GM12878 (cell line): ENCODE data around the gene PDCD1LG2. TPM values are rescaled to one million over a fixed set of nuclear protein-coding genes. Genes with fewer than 3 reads are reported as not detected.

Experiments used
- ATAC-seq: fragments of 200-7000 bp; cut with Tn5 transposase; 3 replicates; pipeline ENCODE4 v1.9.1; 2020; ENCODE audit warnings: mild to moderate bottlenecking, moderate library complexity
- BruUV-seq: library from RNA; stranded (reverse); fragments of 400-500 nt; replicated peaks from 2 replicates; lab custom pipeline; 2021; lab: Mats Ljungman, UMichigan
- CTCF ChIA-PET: fragments of 300-600 bp; sonication (Branson Sonifier 250); formaldehyde crosslinking; extraction: SDS; loops from one replicate; lab custom pipeline; 2021; ENCODE audit warnings: inconsistent platforms; lab: Yijun Ruan, JAX
- POLR2A ChIA-PET: fragments of 350-600 bp; formaldehyde crosslinking; extraction: SDS; loops from one replicate; lab custom pipeline; 2021; ENCODE audit warnings: inconsistent platforms; lab: Charles Lee
- RAD21 ChIA-PET: fragments of 300-600 bp; sonication (Branson Sonifier 250); formaldehyde crosslinking; loops from one replicate; lab custom pipeline; 2023; ENCODE audit warnings: antibody characterized with exemption; ENCODE audit not compliant: unreplicated experiment; lab: Charles Lee
- SMC1A ChIA-PET: fragments of 300-600 bp; sonication (Branson Sonifier 250); formaldehyde crosslinking; loops from one replicate; lab custom pipeline; 2023; ENCODE audit not compliant: unreplicated experiment, uncharacterized antibody; lab: Charles Lee
- DNase-seq: peaks from one replicate; pipeline ENCODE4 v3.0.0-alpha.2; 2011; ENCODE audit warnings: low read depth, low spot score
- FAIRE-seq: peaks from 3 replicates; lab custom pipeline; 2011; peaks lifted over from hg19 to GRCh38; lab: Jason Lieb, UNC
- H2AFZ ChIP-seq: 2 replicates; pipeline ENCODE4 v1.6.0; 2011; ENCODE audit warnings: low read depth, low read length, control low read depth; ENCODE audit not compliant: control insufficient read depth
- H3K27ac ChIP-seq: 2 replicates; pipeline ENCODE4 v1.5.1; 2011; ENCODE audit warnings: control low read depth; ENCODE audit not compliant: control insufficient read depth, insufficient read depth
- H3K27me3 ChIP-seq, 2 experiments: replicated peaks in 1 of 2; 2 replicates each; pipeline versions ENCODE4 v1.6.0 to v1.6.1; 2011; ENCODE audit warnings: low read length in 1 of 2; ENCODE audit not compliant: control insufficient read depth in 2 of 2, insufficient read depth in 2 of 2
- H3K36me3 ChIP-seq, 2 experiments: 2 replicates each; pipeline ENCODE4 v1.5.1; 2011; ENCODE audit warnings: low read length in 1 of 2; ENCODE audit not compliant: control insufficient read depth in 2 of 2, insufficient read depth in 2 of 2
- H3K4me1 ChIP-seq: 2 replicates; pipeline ENCODE4 v1.6.1; 2011; ENCODE audit warnings: mild to moderate bottlenecking, low read length, moderate library complexity, mixed read lengths; ENCODE audit not compliant: control insufficient read depth, insufficient read depth
- H3K4me2 ChIP-seq: 2 replicates; pipeline ENCODE4 v1.6.0; 2011; ENCODE audit warnings: control low read depth; ENCODE audit not compliant: control insufficient read depth, insufficient read depth
- H3K4me3 ChIP-seq: fragments of 200-600 bp; sonication (generic); 2 replicates; pipeline ENCODE4 v1.5.1; 2016
- H3K79me2 ChIP-seq: 2 replicates; pipeline ENCODE4 v1.6.0; 2011; ENCODE audit warnings: low read length; ENCODE audit not compliant: control insufficient read depth, insufficient read depth
- H3K9ac ChIP-seq: 2 replicates; pipeline ENCODE4 v1.8.0; 2011; ENCODE audit warnings: low read length, control low read depth, mixed read lengths; ENCODE audit not compliant: control insufficient read depth, insufficient read depth
- H3K9me3 ChIP-seq: replicated peaks from 3 replicates; pipeline ENCODE4 v1.5.1; 2011; ENCODE audit warnings: mild to moderate bottlenecking, low read length; ENCODE audit not compliant: control insufficient read depth, insufficient read depth
- H4K20me1 ChIP-seq: 2 replicates; pipeline ENCODE4 v1.6.0; 2011; ENCODE audit not compliant: control insufficient read depth, insufficient read depth
- ATF7 ChIP-seq: fragments of 450-650 bp; IDR thresholded peaks from 2 replicates; pipeline ENCODE4 v1.6.1; 2016; ENCODE audit warnings: low read depth, mild to moderate bottlenecking
- CEBPB ChIP-seq, 2 experiments: fragments of 150-350 bp in 1 of 2; IDR thresholded peaks; 2 replicates each; pipeline ENCODE4 v1.6.1; 2012 to 2014; ENCODE audit warnings: low read depth in 2 of 2, low read length in 2 of 2, borderline replicate concordance in 1 of 2, inconsistent platforms in 1 of 2
- CREM ChIP-seq: IDR thresholded peaks from 2 replicates; pipeline ENCODE4 v1.6.1; 2014; ENCODE audit warnings: antibody characterized with exemption, low read depth
- EP300 ChIP-seq, 2 experiments: fragments of 150-350 bp in 1 of 2; IDR thresholded peaks; 2 replicates each; pipeline ENCODE4 v1.6.1; 2011 to 2012; ENCODE audit warnings: low read depth in 2 of 2, low read length in 2 of 2, borderline replicate concordance in 1 of 2, improper control_type of control experiment in 1 of 2, inconsistent platforms in 1 of 2; ENCODE audit not compliant: control insufficient read depth in 1 of 2
- EZH2 ChIP-seq: IDR thresholded peaks from 2 replicates; pipeline ENCODE4 v1.6.1; 2012; ENCODE audit warnings: low read depth, mild to moderate bottlenecking, control low read depth, inconsistent platforms, low read length, borderline replicate concordance; ENCODE audit not compliant: control insufficient read depth
- GATAD2B ChIP-seq: fragments of 450-650 bp; conservative IDR thresholded peaks from 2 replicates; pipeline ENCODE4 v1.6.1; 2017; ENCODE audit warnings: low read depth, mild to moderate bottlenecking, moderate library complexity
- MAX ChIP-seq: IDR thresholded peaks from 2 replicates; pipeline ENCODE4 v1.6.1; 2012; ENCODE audit warnings: low read depth, low read length, improper control_type of control experiment
- MXI1 ChIP-seq: fragments of 150-350 bp; IDR thresholded peaks from 2 replicates; pipeline ENCODE4 v1.6.1; 2011; ENCODE audit warnings: low read depth, mild to moderate bottlenecking, inconsistent platforms, low read length, improper control_type of control experiment
- NFYB ChIP-seq: IDR thresholded peaks from 2 replicates; pipeline ENCODE4 v1.6.1; 2011; ENCODE audit warnings: low read depth, mild to moderate bottlenecking, low read length, improper control_type of control experiment, moderate library complexity; ENCODE audit not compliant: insufficient read depth
- NR2C2 ChIP-seq: IDR thresholded peaks from 2 replicates; pipeline ENCODE4 v1.6.1; 2011; ENCODE audit warnings: borderline replicate concordance, low read depth; ENCODE audit not compliant: control insufficient read depth, insufficient read length
- NR2F1 ChIP-seq: fragments of 450-650 bp; conservative IDR thresholded peaks from 2 replicates; pipeline ENCODE4 v1.6.1; 2017; ENCODE audit warnings: mild to moderate bottlenecking
- PAX8 ChIP-seq: fragments of 450-650 bp; IDR thresholded peaks from 2 replicates; pipeline ENCODE4 v1.6.1; 2017; ENCODE audit warnings: mild to moderate bottlenecking, moderate library complexity
- SRF ChIP-seq, 2 experiments: IDR thresholded peaks; 2 replicates each; pipeline ENCODE4 v1.6.1; 2011; ENCODE audit warnings: low read depth in 2 of 2, low read length in 2 of 2, mild to moderate bottlenecking in 1 of 2, moderate library complexity in 1 of 2
- WGBS: methylation state at CpG from one replicate; pipeline ENCODE4 v1.1.6; 2016; ENCODE audit warnings: low lambda C conversion rate; ENCODE audit not compliant: insufficient replicate concordance, insufficient coverage; ENCODE audit errors: missing lambda C conversion rate; 5-methylcytosine and 5-hydroxymethylcytosine counted together
- in situ Hi-C: fragments of 300-500 bp; cut with MboI; formaldehyde crosslinking; loops from 9 replicates; pipeline ENCODE4 v1.14.3; 2018; ENCODE audit warnings: mixed read lengths
- intact Hi-C: fragments of 100-400 bp; cut with micrococcal nuclease; formaldehyde crosslinking; loops from one replicate; pipeline ENCODE4 v1.14.2; 2022; ENCODE audit not compliant: unreplicated experiment
- polyA plus RNA-seq, 11 experiments: library from polyadenylated mRNA; depleted of rRNA in 4 of 11; unstranded in 6 of 11; stranded (reverse) in 5 of 11; fragments of >200 nt; fragmentation: Nextera tagmentation in 4 of 11; fragmentation: Illumina TruSeq in 1 of 11; extraction: Ambion mirVana in 4 of 11; extraction: Trizol in 1 of 11; gene quantifications; 1 replicate in 1 of 11; 2 replicates in 10 of 11; pipeline versions ENCODE4 v1.2.1 to v1.2.3, GENCODE V29; 2011 to 2016; ENCODE audit warnings: inconsistent platforms in 2 of 11, missing spikeins in 2 of 11, low read depth in 1 of 11
- total RNA-seq, 4 experiments: library from RNA; depleted of rRNA in 3 of 4; stranded (reverse); fragments of >200 nt in 3 of 4; fragmentation: Illumina TruSeq in 1 of 4; extraction: Trizol in 1 of 4; gene quantifications; 2 replicates each; pipeline versions ENCODE4 v1.2.1 to v1.2.3, GENCODE V29; 2013 to 2021

The PDCD1LG2 gene
- total and polyA plus RNA-seq, 10 of the 15 experiments (the other 5 are each of a cell fraction or from before 2014, with no cell fraction given): 1.5 to 37.3 (median 3.0) TPM

- H3K4me3 ChIP-seq: no peak overlapping the region
- SMC1A ChIA-PET: interaction anchor here (1.1 to 1.5 kb wide), 2 partner anchors 8 to 9 kb away, joined by 4 to 6 read pairs; no protein-coding TSS in a partner anchor
- H4K20me1 ChIP-seq: no peaks in the 10 kb centered on the region
- TF ChIP-seq NR2F1 (no peak), EZH2 (no peak), NFYB (no peak), NR2C2 (no peak), MXI1 (no peak), SRF (IDR thresholded peaks at IDR 0.05; ENCODE audit: low read depth in 2 of 2, low read length in 2 of 2) (no peak), CEBPB (IDR thresholded peaks at IDR 0.05; ENCODE audit: borderline replicate concordance in 1 of 2, low read depth in 2 of 2, low read length in 2 of 2) (no peak), EP300 (IDR thresholded peaks at IDR 0.05; ENCODE audit: borderline replicate concordance in 1 of 2, control insufficient read depth in 1 of 2, low read depth in 2 of 2, low read length in 2 of 2) (no peak), CREM (no peak), PAX8 (no peak), GATAD2B (no peak), MAX (no peak), ATF7 (no peak)
- TF ChIP-seq, all 136 proteins: peak for 0
- Histone ChIP-seq H3K79me2 (no peaks in the 10 kb centered on the region), H3K36me3 (no peaks in the 10 kb centered on the region), H2AFZ (no peak overlapping the region), H3K9ac (no peak overlapping the region), H3K27ac (no peak overlapping the region), H3K9me3 (no peaks in the 10 kb centered on the region; the same call in 2 of the 3 replicates), H3K4me1 (no peaks in the 10 kb centered on the region), H3K27me3 (no peaks in the 10 kb centered on the region), H3K4me2 (no peak overlapping the region)
- ATAC-seq (no peak), DNase-seq (no peak), FAIRE-seq (no peak)
- BruUV-seq: no TSS peak
- RAD21 ChIA-PET: no interaction called here
- intact Hi-C loops: no loop called here
- CTCF ChIA-PET: interaction anchor here (1.2 kb wide), 1 partner anchor 88 kb away, joined by 3 read pairs; no protein-coding TSS in a partner anchor
- WGBS: 92% methylated on average over 6 of the region's 6 CpGs
- in situ Hi-C loops: no loop called here
- POLR2A ChIA-PET: interaction anchor here (0.7 to 1.6 kb wide), 2 partner anchors 9 to 22 kb away, joined by 3 to 7 read pairs; no protein-coding TSS in a partner anchor
Measured at GRCh38 chr9:5502553-5502952, 7.8 kb upstream of the PDCD1LG2 start.
